Left renal pelvis (tissue), 4 donors: Measurements from ENCODE around the gene SLC7A14. TPM values are rescaled to one million over a fixed set of nuclear protein-coding genes. Genes with fewer than 3 reads are reported as not detected.

Experiments used
- DNase-seq, 4 donors: peaks; one replicate each; pipeline ENCODE4 v3.0.0-alpha.2; 2013; ENCODE audit warnings: low read depth in 4 of 4, low spot score in 3 of 4
- polyA plus RNA-seq, 4 donors: library from polyadenylated mRNA; unstranded; fragments of 120-200 nt; gene quantifications; one replicate each; pipeline ENCODE4 v1.2.1, GENCODE V29; 2013; ENCODE audit not compliant: insufficient read length in 4 of 4

SLC7A14 gene
- polyA plus RNA-seq = 1 to 10 TPM; 1.3 to 3.1 (median 2.5) TPM

DNA sequence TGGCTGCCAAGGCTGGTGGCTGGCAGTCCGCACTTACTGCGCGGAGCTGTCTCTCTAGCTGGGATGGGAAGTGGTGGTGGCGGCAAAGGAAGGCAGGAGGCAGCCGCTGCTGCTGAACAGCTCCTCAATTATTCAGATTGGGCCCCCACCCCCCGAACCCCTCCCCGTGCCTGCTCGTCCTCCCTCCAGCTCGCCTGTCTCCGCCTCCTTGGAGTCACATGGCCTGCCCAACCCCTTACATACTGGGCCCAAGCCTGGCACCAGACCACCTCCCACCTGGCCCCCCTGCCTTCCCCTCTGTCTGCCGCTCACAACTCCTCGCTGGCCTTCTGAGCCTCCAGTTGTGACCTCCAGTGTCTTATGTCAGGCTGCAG is at the start of gene SLC7A14:
TSS of gene SLC7A14 (minus strand) at position 139 of the 374 bp plus-strand sequence. CDS start 59,139 bp downstream, outside the sequence.
- DNase-seq = no peak

DNA sequence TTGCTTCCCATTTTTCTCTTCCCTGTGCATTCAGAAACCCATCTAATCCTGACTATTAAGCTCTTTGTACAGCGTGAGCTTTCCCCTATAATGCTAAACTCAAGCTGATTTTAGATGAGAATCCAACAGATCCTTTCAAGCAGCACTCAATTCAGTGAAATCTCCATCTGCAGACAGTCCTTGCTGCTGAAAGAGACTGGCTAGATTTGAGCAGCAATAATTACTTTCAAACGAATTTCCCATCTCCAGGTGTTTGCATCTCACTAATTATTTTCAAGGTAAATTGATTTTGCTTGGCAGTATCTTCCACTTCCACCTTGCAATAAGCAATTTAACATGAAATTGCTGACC is 49.5 kb upstream of the SLC7A14 start:
- DNase-seq = no peak

DNA sequence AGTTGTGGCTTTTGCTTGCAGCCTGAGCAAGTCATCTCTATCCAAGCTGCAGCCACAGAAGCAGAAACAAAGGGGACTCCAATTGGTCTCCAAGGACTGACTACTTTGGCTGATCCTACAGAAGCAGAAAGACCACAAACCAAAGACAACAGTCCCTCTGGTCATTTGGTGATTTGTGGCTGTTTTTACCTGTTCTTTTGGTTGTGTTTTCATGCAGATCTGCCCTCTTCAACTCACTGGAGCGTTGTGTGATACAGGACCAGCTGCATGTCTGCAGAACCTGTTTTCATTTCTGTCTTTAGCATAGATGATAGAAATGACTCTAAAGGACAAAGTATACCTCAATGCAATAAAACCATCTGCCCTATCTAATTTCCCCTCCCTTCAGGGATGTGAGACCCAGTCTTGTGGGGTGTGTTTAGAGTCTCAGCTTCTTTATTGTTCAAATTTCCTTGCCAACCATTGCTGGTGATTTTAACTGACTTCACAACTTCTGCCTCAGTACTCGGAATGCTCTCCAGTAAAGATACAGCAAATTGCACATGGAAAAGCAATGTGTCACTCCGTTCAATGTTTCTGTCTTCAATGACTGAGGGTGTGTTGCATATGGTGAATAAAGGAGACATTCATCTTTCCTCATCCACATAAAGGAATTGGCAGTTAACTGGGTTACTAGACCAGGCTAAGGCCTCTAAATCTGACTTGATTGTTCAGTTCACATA is 48.9 kb upstream of the SLC7A14 start:
- no peak for DNase-seq

- DNase-seq = no peak
These were observed 47.7 kb upstream of the SLC7A14 start for GRCh38 chr3:170633573-170633972.

GRCh38 chr3:170632780-170633179 is 46.9 kb upstream of the SLC7A14 start:
- no peak for DNase-seq

DNA sequence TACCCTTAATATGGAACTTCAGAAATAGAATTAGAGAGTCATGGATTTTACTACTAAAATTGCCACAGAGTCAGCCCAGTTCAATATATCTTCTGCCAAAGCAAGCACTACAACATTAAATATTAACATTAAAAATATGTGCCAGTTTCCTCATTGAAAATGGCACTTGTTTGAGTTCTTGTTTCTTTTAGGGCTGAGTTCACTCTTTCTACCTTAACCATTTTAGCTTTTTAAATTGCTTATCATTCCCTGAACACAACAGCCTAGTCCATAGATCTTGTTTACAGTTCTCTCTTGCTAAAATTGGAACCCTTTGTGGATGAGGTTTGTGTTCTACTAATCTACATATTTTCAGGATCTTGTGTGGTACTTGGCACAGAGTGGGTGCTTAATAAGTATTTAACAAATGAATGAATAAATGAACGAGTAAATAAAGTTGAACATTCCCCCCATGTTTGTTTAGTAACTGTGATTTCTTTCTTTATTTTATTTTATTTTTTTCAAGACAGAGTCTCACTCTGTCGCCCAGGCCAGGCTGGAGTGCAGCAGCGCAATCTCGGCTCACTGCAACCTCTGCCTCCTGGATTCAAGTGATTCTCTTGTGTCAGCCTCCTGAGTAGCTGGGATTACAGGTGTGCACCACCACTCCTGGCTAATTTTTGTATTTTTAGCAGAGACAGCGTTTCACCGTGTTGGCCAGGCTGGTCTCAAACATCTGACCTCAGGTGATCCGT is 46.0 kb upstream of the SLC7A14 start:
- no peak for DNase-seq

DNA sequence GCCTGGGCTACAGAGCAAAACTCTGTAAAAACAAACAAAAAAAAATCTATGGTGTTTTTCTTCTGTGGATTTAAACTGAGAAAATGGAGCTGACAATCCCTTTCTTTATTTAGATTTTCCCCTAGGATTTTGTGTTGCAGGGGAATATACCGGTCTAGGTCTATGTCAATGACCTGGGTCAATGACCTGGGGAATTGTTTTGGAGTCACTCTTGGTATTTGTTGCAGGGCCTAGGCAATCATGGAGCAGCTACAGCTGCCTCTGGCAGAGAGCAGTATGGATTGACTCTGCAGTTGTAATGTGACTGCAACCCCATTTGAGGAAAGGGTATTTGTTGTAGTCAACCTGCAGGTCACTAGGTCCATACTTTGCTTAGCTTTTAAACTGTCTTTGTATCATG is 37.6 kb upstream of the SLC7A14 start:
- no peak for DNase-seq

DNA sequence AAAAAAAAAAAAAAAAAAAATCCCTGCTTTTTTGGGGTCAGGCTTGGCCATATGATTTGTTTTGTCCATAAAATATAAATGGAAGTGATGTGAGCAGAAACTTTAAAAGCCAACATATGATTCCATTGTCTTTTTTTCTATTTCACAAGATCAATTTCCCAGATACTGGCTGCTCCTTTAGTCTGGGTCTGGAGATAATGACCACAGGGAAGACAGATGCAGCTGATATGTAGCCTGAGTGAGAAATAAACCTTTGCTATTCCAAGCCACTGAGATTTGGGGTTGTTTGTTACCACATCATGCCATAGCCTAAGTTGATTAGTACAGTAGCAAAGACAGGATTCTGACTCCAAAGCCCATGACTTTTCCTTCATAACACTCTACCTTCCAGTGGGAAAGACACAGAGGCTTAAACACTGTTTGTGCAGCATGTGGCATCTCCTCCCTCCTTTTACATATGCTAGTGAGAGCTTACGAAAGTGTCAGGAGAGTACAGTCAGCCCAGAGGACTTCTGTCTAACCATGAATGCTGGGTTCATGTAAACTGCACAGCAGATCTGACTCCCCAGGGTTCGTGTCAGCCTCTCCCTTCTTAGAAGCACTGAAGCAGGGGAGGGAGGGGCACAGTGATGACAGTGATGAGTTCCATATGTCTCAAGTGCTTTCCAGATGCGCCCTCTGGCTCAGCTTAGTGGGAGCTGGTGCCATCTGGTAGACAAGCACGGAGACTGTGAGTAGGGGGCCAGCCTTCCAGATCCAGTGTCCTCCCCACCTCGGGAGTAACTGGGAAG is 36.7 kb upstream of the SLC7A14 start:
- peak; percentile 71 to 80 (median 78) for DNase-seq

GRCh38 chr3:170621256-170621655 is 35.4 kb upstream of the SLC7A14 start:
- DNase-seq = no peak

DNA sequence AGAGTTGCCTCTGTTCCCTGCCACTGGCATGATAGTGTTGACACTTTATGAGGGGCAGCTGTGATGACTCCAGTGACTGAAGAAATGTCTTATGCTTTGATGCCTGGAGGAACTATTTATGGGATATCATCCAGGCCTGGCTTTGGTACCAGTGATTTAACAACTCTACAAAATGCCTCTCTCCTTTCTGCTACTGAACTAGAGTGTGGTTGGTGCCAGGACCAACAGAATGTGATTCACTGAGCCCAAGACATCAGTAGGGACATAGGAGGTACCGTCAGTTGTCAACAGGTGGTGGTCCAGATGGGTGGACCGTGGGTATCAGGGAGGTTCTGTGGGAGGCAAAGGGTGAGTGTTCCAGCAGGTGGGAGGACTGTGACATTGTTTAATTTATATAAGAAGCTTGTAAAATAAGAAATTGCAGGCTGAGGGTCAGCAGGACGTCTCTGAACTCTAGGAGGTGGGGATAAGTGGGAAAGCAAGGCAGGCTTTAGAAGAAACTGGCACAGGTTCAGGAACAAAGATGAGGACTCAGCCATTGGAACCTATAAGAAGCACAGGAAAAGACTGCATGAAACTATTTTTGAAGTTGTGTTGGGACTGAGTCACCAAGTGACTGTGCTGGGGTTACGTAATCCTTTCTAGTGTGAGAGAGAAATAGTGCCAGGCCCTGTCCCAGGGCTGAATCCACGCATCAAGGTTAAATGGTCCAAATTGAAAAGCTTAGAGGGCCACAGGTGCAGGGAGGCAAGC is 28.5 kb upstream of the SLC7A14 start:
- no peak for DNase-seq

DNA sequence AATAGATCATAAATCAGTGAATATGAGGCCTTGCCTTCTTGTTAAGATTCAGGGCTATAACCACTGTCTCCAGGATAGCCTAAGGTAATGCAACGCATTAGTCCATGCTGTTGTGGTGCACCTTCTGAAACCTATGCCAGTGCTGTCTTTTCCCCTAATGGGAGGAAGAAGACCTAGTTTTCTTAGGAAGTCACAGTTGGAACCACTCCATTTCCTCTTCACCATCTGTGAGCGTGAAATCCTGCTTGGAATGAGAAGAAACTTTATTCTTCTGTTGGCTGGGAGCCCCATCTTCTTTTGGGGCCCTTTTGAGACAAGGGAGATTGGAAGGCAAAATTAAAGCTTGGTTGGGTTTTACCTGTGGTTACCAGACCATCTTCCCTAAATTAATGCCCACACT is 25.9 kb upstream of the SLC7A14 start:
- no peak for DNase-seq

DNA sequence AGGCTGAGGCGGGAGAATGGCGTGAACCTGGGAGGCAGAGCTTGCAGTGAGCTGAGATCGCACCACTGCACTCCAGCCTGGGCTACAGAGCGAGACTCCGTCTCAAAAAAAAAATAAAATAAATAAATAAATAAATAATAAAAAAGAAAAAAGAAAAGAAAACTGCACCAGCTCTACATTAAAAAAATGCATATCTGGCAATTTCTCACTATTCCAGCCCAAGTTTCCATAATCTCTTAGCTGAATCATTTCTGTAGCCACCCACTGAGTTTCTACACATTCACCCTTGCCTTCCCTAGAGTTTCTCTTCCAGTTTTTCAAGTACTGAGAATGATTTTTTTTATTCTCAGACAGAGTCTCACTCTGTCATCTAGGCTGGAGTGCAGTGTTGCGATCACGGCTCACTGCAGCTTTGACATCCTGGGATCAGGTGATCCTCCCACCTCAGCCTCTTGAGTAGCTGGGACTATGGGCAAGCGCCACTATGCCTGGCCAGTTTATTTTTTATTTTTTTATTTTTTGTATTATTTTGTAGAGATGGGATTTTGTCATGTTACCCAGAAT is 24.5 kb upstream of the SLC7A14 start:
- DNase-seq = no peak

DNA sequence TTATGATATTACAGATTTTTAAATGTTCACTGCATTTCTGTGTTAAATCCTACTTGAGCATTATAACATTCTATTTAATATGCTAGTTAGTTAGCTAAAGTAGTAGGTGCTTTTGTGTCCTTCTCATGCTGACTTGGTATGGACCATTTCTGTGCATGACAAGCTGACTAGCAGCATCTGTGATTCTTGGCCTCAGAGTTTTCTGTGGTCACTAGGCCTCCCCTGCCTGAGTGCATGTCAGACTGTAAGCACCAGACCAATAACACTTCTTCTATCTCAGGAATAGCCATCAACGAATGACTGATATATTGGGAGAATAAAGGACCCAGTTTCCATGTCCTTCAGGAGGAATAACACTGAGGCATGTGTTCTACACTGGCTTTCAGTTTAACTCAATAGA is 22.6 kb upstream of the SLC7A14 start:
- no peak for DNase-seq

DNA sequence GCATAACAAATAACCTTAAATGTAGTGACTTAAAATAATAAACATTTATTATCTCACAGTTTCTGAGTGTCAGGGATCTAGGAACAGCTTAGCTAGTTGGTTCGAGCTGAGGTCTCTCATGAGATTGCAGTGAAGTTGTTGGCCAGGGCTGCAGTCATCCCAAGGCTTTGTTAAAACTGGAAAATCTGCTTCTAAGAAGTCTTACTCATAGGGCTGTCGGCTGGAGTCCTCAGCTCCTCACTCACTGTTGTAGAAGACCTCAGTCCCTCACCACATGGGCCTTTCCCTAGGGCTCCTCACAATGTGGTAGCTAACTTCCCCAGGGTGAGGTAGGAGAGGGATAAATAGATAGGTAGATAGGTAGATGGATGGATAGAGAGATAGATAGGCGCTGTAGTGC is 20.8 kb upstream of the SLC7A14 start:
- DNase-seq = no peak

DNA sequence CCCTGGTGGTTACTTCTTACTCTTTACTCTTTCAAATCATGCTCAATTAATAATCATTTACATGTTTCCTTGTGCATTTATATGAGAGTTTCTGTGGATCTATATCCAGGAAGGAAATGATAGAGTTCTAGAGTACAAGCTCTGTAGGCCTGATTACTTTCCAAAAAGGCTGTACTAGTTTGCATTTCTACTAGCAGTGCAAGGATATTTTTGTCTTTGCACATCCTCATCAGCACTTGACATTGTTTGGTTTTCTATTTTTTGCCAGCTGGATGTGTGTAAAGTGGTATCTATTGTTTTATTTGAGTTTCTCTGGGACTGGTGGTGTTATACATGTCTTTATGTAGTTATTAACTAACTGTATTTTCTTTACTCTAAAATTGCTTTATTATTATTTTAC is 19.6 kb upstream of the SLC7A14 start:
- no peak for DNase-seq

- no peak for DNase-seq
These were observed 18.1 kb upstream of the SLC7A14 start for GRCh38 chr3:170603770-170604510.

- no peak for DNase-seq
These were observed 16.7 kb upstream of the SLC7A14 start for GRCh38 chr3:170602556-170602955.

- no peak for DNase-seq
These were observed 14.2 kb upstream of the SLC7A14 start for GRCh38 chr3:170600005-170600624.

- DNase-seq = no peak
These were observed 13.2 kb upstream of the SLC7A14 start for GRCh38 chr3:170599091-170599490.
